K562 (cell line): ENCODE data around the gene TFCP2. TPM values are rescaled to one million over a fixed set of nuclear protein-coding genes. Genes with fewer than 3 reads are reported as not detected.

Experiments used
- CTCF ChIP-seq, 3 experiments: IDR thresholded peaks in 2 of 3; conservative IDR thresholded peaks in 1 of 3; 2 replicates each; pipeline ENCODE4 v1.5.1; 2011 to 2012; ENCODE audit warnings: low read length in 3 of 3, mild to moderate bottlenecking in 3 of 3, control low read depth in 2 of 3, improper control_type of control experiment in 1 of 3, inconsistent platforms in 1 of 3, low read depth in 1 of 3, mixed read lengths in 1 of 3, moderate library complexity in 1 of 3; ENCODE audit not compliant: insufficient read depth in 2 of 3
- CTCFL ChIP-seq: IDR thresholded peaks from 2 replicates; pipeline ENCODE4 v1.6.1; 2011; ENCODE audit warnings: borderline replicate concordance, low read depth, mild to moderate bottlenecking, moderate library complexity, low read length; ENCODE audit not compliant: insufficient read depth, poor library complexity, severe bottlenecking
- FOSL1 ChIP-seq: fragments of 200-800 bp; sonication (Bioruptor generic); conservative IDR thresholded peaks from 2 replicates; pipeline ENCODE4 v1.6.1; 2016; ENCODE audit warnings: missing genetic modification characterization, missing compliant biosample characterization
- GABPB1 ChIP-seq: sonication (generic); formaldehyde crosslinking; IDR thresholded peaks from 2 replicates; pipeline ENCODE4 v1.8.0; 2022; ENCODE audit warnings: mild to moderate bottlenecking, missing genetic modification reagents
- HDAC2 ChIP-seq: fragments of 450-650 bp; IDR thresholded peaks from 2 replicates; pipeline ENCODE4 v1.6.1; 2016; ENCODE audit warnings: mild to moderate bottlenecking
- IRF2 ChIP-seq: sonication (generic); formaldehyde crosslinking; IDR thresholded peaks from 2 replicates; pipeline ENCODE4 v1.8.1; 2022; ENCODE audit warnings: mild to moderate bottlenecking, missing genetic modification reagents
- MYNN ChIP-seq, 2 experiments: sonication (generic); formaldehyde crosslinking in 1 of 2; IDR thresholded peaks; 2 replicates each; pipeline versions ENCODE4 v1.5.0 to v1.6.1; 2016 to 2020; ENCODE audit warnings: antibody characterized with exemption in 1 of 2, missing genetic modification reagents in 1 of 2
- NONO ChIP-seq, 2 experiments: fragments of 200-400 bp in 1 of 2; fragments of 450-650 bp in 1 of 2; formaldehyde crosslinking in 1 of 2; IDR thresholded peaks; 2 replicates each; pipeline ENCODE4 v1.6.1; 2017; ENCODE audit warnings: low read depth in 2 of 2, mild to moderate bottlenecking in 2 of 2, moderate library complexity in 2 of 2, low read length in 1 of 2
- NR2F6 ChIP-seq: fragments of 450-650 bp; formaldehyde crosslinking; IDR thresholded peaks from 2 replicates; pipeline ENCODE4 v1.4.0; 2020; ENCODE audit warnings: mild to moderate bottlenecking
- POLR2AphosphoS5 ChIP-seq: IDR thresholded peaks from 2 replicates; pipeline ENCODE4 v1.6.1; 2011; ENCODE audit warnings: mild to moderate bottlenecking, low read depth, low read length, moderate library complexity; ENCODE audit not compliant: control insufficient read depth, insufficient read depth
- RAD21 ChIP-seq, 2 experiments: fragments of 250-450 bp in 1 of 2; fragments of 450-650 bp in 1 of 2; sonication (Bioruptor Pico) in 1 of 2; formaldehyde crosslinking in 1 of 2; IDR thresholded peaks in 1 of 2; conservative IDR thresholded peaks in 1 of 2; 2 replicates each; pipeline versions ENCODE4 v1.4.0 to v1.8.0; 2020 to 2022; ENCODE audit warnings: mild to moderate bottlenecking in 2 of 2, moderate library complexity in 1 of 2
- SIN3B ChIP-seq: fragments of 450-650 bp; IDR thresholded peaks from 2 replicates; pipeline ENCODE4 v1.6.1; 2017; ENCODE audit warnings: low read depth, mild to moderate bottlenecking, moderate library complexity
- SMAD2 ChIP-seq: fragments of 150-350 bp; IDR thresholded peaks from 2 replicates; pipeline ENCODE4 v1.6.1; 2014; ENCODE audit warnings: low read depth, mild to moderate bottlenecking, low read length
- USF2 ChIP-seq: sonication (generic); formaldehyde crosslinking; IDR thresholded peaks from 2 replicates; pipeline ENCODE4 v1.5.0; 2020; ENCODE audit warnings: missing genetic modification reagents
- ZBTB2 ChIP-seq: fragments of 450-650 bp; IDR thresholded peaks from 2 replicates; pipeline ENCODE4 v1.6.1; 2016; ENCODE audit warnings: antibody characterized with exemption
- ZNF224 ChIP-seq: sonication (generic); formaldehyde crosslinking; IDR thresholded peaks from 2 replicates; pipeline ENCODE4 v1.8.0; 2022; ENCODE audit warnings: mild to moderate bottlenecking, missing genetic modification reagents
- polyA plus RNA-seq, 8 experiments: library from polyadenylated mRNA; depleted of rRNA in 4 of 8; stranded (reverse) in 5 of 8; unstranded in 3 of 8; fragments of >200 nt; fragmentation: Nextera tagmentation in 2 of 8; fragmentation: Illumina TruSeq in 1 of 8; extraction: Ambion mirVana in 2 of 8; extraction: Trizol in 1 of 8; gene quantifications; 2 replicates each; pipeline versions ENCODE4 v1.2.1 to v1.2.3, GENCODE V29; 2011 to 2014; ENCODE audit warnings: inconsistent platforms in 1 of 8, missing spikeins in 1 of 8
- total RNA-seq, 7 experiments: library from RNA; depleted of rRNA in 6 of 7; stranded (reverse); fragments of >200 nt in 6 of 7; fragmentation: Illumina TruSeq in 2 of 7; extraction: Trizol in 2 of 7; gene quantifications; 2 replicates each; pipeline versions ENCODE4 v1.2.1 to v1.2.3, GENCODE V29; 2011 to 2021; ENCODE audit warnings: low replicate concordance in 1 of 7
- TF ChIP-seq, protein P1 (sequence below), 3 experiments: fragments of 200-800 bp in 1 of 3; sonication (Bioruptor generic) in 1 of 3; sonication (generic) in 1 of 3; formaldehyde crosslinking in 1 of 3; IDR thresholded peaks; 2 replicates each; pipeline versions ENCODE4 v1.6.1 to v1.8.0; 2016 to 2022; ENCODE audit warnings: mild to moderate bottlenecking in 2 of 3, missing compliant biosample characterization in 2 of 3, missing genetic modification characterization in 2 of 3, missing genetic modification reagents in 1 of 3

The TFCP2 gene
- total and polyA plus RNA-seq, 9 of the 15 experiments (the other 6 are each of a cell fraction or from before 2014, with no cell fraction given): 8.0 to 38.9 (median 19.3) TPM

DNA sequence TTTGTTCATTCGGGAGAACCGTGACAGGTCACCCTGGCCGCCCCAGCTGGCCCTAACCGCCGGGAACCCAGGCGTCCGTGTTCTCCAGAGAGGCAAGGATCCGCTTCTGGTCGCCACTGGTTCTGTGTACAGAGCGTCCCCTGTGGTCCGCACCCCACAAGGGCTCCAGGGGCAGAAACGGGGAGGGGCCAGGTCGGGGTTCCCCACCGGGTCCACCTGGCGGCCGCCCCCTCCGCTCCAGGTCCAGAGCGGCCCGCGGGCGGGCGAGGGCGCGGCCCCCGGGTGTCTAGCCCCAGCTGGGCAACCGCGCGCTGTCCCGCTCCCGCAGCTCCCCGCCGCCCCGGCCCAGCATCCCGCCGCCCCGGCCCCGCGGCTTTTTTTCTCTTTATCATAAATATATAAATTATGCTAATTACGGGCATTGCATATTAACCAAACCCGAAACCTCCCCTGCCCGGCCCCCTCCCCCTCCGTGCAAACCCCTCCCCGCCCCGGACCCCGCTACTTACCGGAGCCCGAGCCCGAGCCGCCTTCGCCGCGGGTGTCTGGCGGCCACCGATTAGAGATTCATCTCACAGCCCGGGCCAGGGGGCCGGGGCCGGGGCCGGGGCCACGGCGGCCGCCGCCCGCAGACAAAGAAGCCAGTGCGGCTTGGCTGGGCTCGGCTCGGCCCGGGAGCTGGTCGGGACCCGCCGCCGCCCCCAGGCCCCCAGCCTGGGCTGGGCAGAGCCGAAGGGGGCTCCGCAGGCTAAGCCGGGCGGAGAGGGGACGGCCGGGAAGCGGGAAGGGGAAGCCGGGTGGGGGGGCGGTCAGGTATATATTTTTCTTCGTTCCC lies 44.4 kb upstream of the TFCP2 start (continued):
- TF ChIP-seq, protein P1, sequence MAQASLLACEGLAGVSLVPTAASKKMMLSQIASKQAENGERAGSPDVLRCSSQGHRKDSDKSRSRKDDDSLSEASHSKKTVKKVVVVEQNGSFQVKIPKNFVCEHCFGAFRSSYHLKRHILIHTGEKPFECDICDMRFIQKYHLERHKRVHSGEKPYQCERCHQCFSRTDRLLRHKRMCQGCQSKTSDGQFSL (CRISPR knock-in tag; IDR thresholded peaks at IDR 0.05): 0 out of 2 replicates have a peak, but pooled peaks have one; percentile 16
- TF ChIP-seq, protein P1 (tag; IDR thresholded peaks at IDR 0.05): peak in 1 of 2 experiments; percentile 94; a peak in 1 of 4 replicates
- peak in 1 of 2 experiments; percentile 15; a peak in 1 of 4 replicates for TF ChIP-seq RAD21 (CRISPR knock-in tag; conservative IDR thresholded peaks at IDR 0.05 in 1 of 2, IDR thresholded peaks at IDR 0.05 in 1 of 2)
- 0 out of 4 replicates have a peak, but pooled peaks of 1 of the 2 experiments have one; percentile 42 for TF ChIP-seq NONO (IDR thresholded peaks at IDR 0.05; ENCODE audit: low read depth in 2 of 2, low read length in 1 of 2)
- TF ChIP-seq POLR2AphosphoS5: no peak
- no peak for TF ChIP-seq IRF2 (CRISPR knock-in tag)
- no peak for TF ChIP-seq NR2F6 (CRISPR knock-in tag)
- TF ChIP-seq MYNN (IDR thresholded peaks at IDR 0.05): 0 out of 2 replicates have a peak, but pooled peaks have one; percentile 29
- no peak for TF ChIP-seq MYNN (CRISPR knock-in tag; IDR thresholded peaks at IDR 0.05)
- TF ChIP-seq SIN3B: peak; percentile 20; the same call in 1 of the 2 replicates
- TF ChIP-seq CTCFL: peak; percentile 20
- peak; percentile 57; the same call in 1 of the 2 replicates for TF ChIP-seq HDAC2
- no peak for TF ChIP-seq USF2 (CRISPR knock-in tag)
- TF ChIP-seq ZNF224 (CRISPR knock-in tag): no peak
- TF ChIP-seq GABPB1: 0 out of 2 replicates have a peak, but pooled peaks have one; percentile 2
- peak in 2 of 3 experiments; percentile 50 to 59; a peak in 5 of 6 replicates for TF ChIP-seq CTCF (IDR thresholded peaks at IDR 0.05 in 2 of 3, conservative IDR thresholded peaks at IDR 0.05 in 1 of 3; ENCODE audit: insufficient read depth in 2 of 3, low read depth in 1 of 3, low read length in 3 of 3)
- peak; percentile 69; the same call in 1 of the 2 replicates for TF ChIP-seq ZBTB2
- no peak for TF ChIP-seq SMAD2
- peak; percentile 21; the same call in 1 of the 2 replicates for TF ChIP-seq FOSL1
